SU-DHL-6 (cell line): ENCODE data around the gene TMA7.

Experiments used
- H2AFZ ChIP-seq: fragments of 200-600 bp; sonication (generic); 2 replicates; pipeline ENCODE4 v1.6.1; 2014; ENCODE audit warnings: low read depth, mild to moderate bottlenecking, moderate library complexity, mixed read lengths, antibody characterized with exemption, low read length; ENCODE audit not compliant: severe bottlenecking
- H3F3A ChIP-seq: fragments of 200-600 bp; shearing (Covaris generic); 2 replicates; pipeline ENCODE4 v1.6.0; 2016; ENCODE audit warnings: antibody characterized with exemption, mild to moderate bottlenecking; ENCODE audit not compliant: insufficient read depth
- H3K27ac ChIP-seq: fragments of 200-600 bp; sonication (generic); 2 replicates; pipeline ENCODE4 v1.5.1; 2016; ENCODE audit warnings: low read depth, mild to moderate bottlenecking, low read length, moderate library complexity, mixed read lengths
- H3K27me3 ChIP-seq: fragments of 200-600 bp; sonication (generic), shearing (Covaris generic); 2 replicates; pipeline ENCODE4 v1.6.0; 2014; ENCODE audit warnings: mild to moderate bottlenecking, low read length
- H3K36me3 ChIP-seq: fragments of 200-600 bp; sonication (generic); 2 replicates; pipeline ENCODE4 v1.6.1; 2014; ENCODE audit warnings: mild to moderate bottlenecking, low read length, mixed read lengths
- H3K4me2 ChIP-seq: fragments of 300-600, 200-600 bp; shearing (Covaris generic), sonication (generic); 2 replicates; pipeline ENCODE4 v1.6.0; 2014; ENCODE audit warnings: low read length, low read depth, mild to moderate bottlenecking; ENCODE audit not compliant: poor library complexity, severe bottlenecking
- H3K4me3 ChIP-seq: fragments of 200-600 bp; sonication (generic); 2 replicates; pipeline ENCODE4 v1.5.1; 2014; ENCODE audit warnings: antibody characterized with exemption, low read length, mild to moderate bottlenecking, mixed read lengths; ENCODE audit not compliant: insufficient read depth, poor library complexity, severe bottlenecking
- H3K79me2 ChIP-seq: fragments of 200-600 bp; sonication (generic); 2 replicates; pipeline ENCODE4 v1.6.1; 2014; ENCODE audit warnings: mild to moderate bottlenecking, low read length, moderate library complexity; ENCODE audit not compliant: insufficient read depth
- H3K9ac ChIP-seq: fragments of 200-600 bp; sonication (generic); 2 replicates; pipeline ENCODE4 v1.7.0; 2014; ENCODE audit warnings: mild to moderate bottlenecking, low read length
- H3K9me2 ChIP-seq: fragments of 200-600 bp; sonication (generic); replicated peaks from 2 replicates; pipeline ENCODE4 v1.6.1; 2014; ENCODE audit warnings: low read length; ENCODE audit not compliant: insufficient read depth
- H3K9me3 ChIP-seq: fragments of 200-600 bp; sonication (generic); 2 replicates; pipeline ENCODE4 v1.6.1; 2014; ENCODE audit warnings: low read length, mixed read lengths; ENCODE audit not compliant: insufficient read depth
- H4K20me1 ChIP-seq: fragments of 200-600 bp; sonication (generic); 2 replicates; pipeline ENCODE4 v1.6.1; 2014; ENCODE audit warnings: low read depth, mild to moderate bottlenecking, antibody characterized with exemption, low read length, moderate library complexity, mixed read lengths
- CTCF ChIP-seq: fragments of 200-600 bp; sonication (generic); IDR thresholded peaks from one replicate; pipeline ENCODE4 v1.5.1; 2017; ENCODE audit warnings: antibody characterized with exemption, mild to moderate bottlenecking, low read length, moderate library complexity; ENCODE audit not compliant: insufficient read depth, poor library complexity, severe bottlenecking
- EZH2phosphoT487 ChIP-seq: fragments of 200-600 bp; sonication (generic), shearing (Covaris generic); conservative IDR thresholded peaks from 2 replicates; pipeline ENCODE4 v1.6.1; 2018; ENCODE audit warnings: mild to moderate bottlenecking, antibody characterized with exemption, low read length, moderate library complexity, mixed read lengths

The TMA7 gene

DNA sequence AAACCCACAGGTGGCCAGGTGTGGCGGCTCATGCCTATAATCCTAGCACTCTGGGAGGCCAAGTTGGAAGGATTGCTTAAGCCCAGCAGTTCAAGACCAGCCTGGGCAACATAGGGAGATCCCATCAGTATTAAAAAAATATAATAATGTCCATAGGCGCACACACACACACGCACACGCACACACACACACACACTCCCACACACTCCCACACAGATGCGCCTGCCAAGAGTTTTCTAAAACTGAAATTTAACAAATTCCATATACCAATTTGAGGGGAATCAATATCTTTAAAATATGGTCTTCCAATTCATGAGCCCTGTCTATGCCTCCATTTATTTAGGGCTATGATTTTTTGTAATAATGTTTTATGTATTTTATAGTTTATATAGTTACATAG, 46.9 kb downstream of the TMA7 start:
- Histone ChIP-seq H3K9me2 (no peaks in the 10 kb centered on the region), H4K20me1 (no peaks in the 10 kb centered on the region), H3K27ac (no peak overlapping the region), H3K9me3 (no peaks in the 10 kb centered on the region), H3K9ac (no peak overlapping the region), H3K79me2 (no peaks in the 10 kb centered on the region), H2AFZ (no peak overlapping the region), H3K27me3 (no peaks in the 10 kb centered on the region), H3K4me3 (no peak overlapping the region), H3K4me2 (no peak overlapping the region), H3F3A (peaks cover 4% of the 10 kb centered on the region; the same call in 1 of the 2 replicates), H3K36me3 (no peaks in the 10 kb centered on the region)
- TF ChIP-seq CTCF, result no peak
- no peak for TF ChIP-seq EZH2phosphoT487

DNA sequence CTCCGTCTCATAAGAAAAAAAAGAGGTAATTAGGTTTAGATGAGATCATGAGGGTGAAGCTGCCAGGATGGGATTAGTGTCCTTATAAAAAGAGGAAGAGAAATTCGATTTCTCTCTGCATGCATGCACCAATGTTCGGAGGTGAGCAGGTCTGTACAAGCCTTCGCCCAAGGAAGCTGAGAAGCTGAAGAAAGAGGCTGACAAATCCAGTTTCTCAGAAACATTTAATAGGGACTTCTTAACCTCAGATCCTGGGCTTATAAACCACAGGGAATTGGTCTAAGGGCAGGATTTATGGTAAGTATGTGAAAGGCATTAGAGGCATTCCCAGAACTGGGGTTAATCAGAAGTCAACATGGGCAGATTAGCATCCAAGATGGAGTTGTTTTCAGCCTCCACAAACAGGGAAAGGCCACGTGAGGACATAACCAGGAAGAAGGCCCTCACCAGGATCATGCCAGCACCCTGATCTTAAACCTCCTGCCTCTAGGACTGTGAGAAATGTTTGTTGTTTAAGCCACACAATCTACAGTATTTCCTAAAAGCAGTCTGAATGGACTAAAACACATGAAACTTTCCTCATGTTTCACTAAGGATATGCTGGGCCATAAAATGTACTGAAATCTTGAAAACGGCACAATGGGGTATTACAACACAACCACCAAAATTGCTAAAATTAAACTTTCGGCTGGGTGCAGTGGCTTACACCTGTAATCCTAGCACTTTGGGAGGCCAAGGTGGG, 52.6 kb downstream of the TMA7 start:
- H3K4me2 ChIP-seq, result no peak overlapping the region
- no peaks in the 10 kb centered on the region for H3K9me2 ChIP-seq
- no peak overlapping the region for H3K4me3 ChIP-seq
- no peaks in the 10 kb centered on the region for H3K79me2 ChIP-seq
- H3K27ac ChIP-seq, result no peak overlapping the region
- H3K36me3 ChIP-seq, result no peaks in the 10 kb centered on the region
- no peak overlapping the region for H2AFZ ChIP-seq
- H3F3A ChIP-seq, result no peaks in the 10 kb centered on the region
- TF ChIP-seq EZH2phosphoT487, result no peak
- no peak for TF ChIP-seq CTCF
- no peaks in the 10 kb centered on the region for H3K27me3 ChIP-seq
- H3K9me3 ChIP-seq, result no peaks in the 10 kb centered on the region
- no peak overlapping the region for H3K9ac ChIP-seq
- no peaks in the 10 kb centered on the region for H4K20me1 ChIP-seq

DNA sequence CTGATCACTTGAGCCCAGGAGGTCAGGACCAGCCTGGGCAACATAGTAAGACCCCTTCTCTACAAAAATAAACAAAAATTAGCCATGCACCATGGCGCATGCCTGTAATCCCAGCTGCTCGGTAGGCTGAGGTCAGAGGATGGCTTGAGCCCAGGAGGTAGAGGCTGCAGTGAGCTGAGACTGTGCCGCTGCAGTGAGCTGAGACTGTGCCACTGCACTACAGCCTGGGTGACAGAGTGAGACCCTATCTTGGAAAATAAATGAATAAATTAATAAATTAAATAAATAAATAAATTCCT, 53.1 kb downstream of the TMA7 start:
- no peak for TF ChIP-seq CTCF
- H3K79me2 ChIP-seq, result no peaks in the 10 kb centered on the region
- H3K9me2 ChIP-seq, result no peaks in the 10 kb centered on the region
- H3K9ac ChIP-seq, result no peak overlapping the region
- H3F3A ChIP-seq, result no peaks in the 10 kb centered on the region
- no peak overlapping the region for H3K27ac ChIP-seq
- no peak overlapping the region for H2AFZ ChIP-seq
- H3K36me3 ChIP-seq, result no peaks in the 10 kb centered on the region
- no peaks in the 10 kb centered on the region for H4K20me1 ChIP-seq
- H3K4me2 ChIP-seq, result no peak overlapping the region
- H3K27me3 ChIP-seq, result no peaks in the 10 kb centered on the region
- H3K9me3 ChIP-seq, result no peaks in the 10 kb centered on the region
- H3K4me3 ChIP-seq, result no peak overlapping the region
